HepG2 (cell line): Measurements from ENCODE around the gene ASAP2. TPM values are rescaled to one million over a fixed set of nuclear protein-coding genes. Genes with fewer than 3 reads are reported as not detected.

Experiments used
- AFF4 ChIP-seq: sonication (generic); formaldehyde crosslinking; IDR thresholded peaks from 2 replicates; pipeline ENCODE4 v1.4.0; 2020; ENCODE audit warnings: missing genetic modification reagents
- CEBPB ChIP-seq: IDR thresholded peaks from 2 replicates; pipeline ENCODE4 v1.6.1; 2011; ENCODE audit warnings: low read depth, low read length, improper control_type of control experiment, borderline replicate concordance
- CHCHD3 ChIP-seq: sonication (generic); formaldehyde crosslinking; IDR thresholded peaks from 2 replicates; pipeline ENCODE4 v1.8.0; 2022; ENCODE audit warnings: mild to moderate bottlenecking, missing genetic modification reagents, moderate library complexity
- FOXJ3 ChIP-seq: sonication (generic); formaldehyde crosslinking; IDR thresholded peaks from 2 replicates; pipeline ENCODE4 v1.4.0; 2020; ENCODE audit warnings: missing genetic modification reagents, mild to moderate bottlenecking, borderline replicate concordance
- GFI1 ChIP-seq: sonication (generic); formaldehyde crosslinking; IDR thresholded peaks from 2 replicates; pipeline ENCODE4 v1.5.0; 2020; ENCODE audit warnings: missing genetic modification reagents, mild to moderate bottlenecking, borderline replicate concordance
- HDAC2 ChIP-seq: sonication (generic); formaldehyde crosslinking; IDR thresholded peaks from 2 replicates; pipeline ENCODE4 v1.4.0; 2020; ENCODE audit warnings: missing genetic modification reagents
- HES4 ChIP-seq: sonication (generic); formaldehyde crosslinking; IDR thresholded peaks from 2 replicates; pipeline ENCODE4 v1.9.0; 2021; ENCODE audit warnings: mild to moderate bottlenecking, missing genetic modification reagents, borderline replicate concordance
- IRF2 ChIP-seq: IDR thresholded peaks from 2 replicates; pipeline ENCODE4 v1.6.1; 2018; ENCODE audit warnings: missing genetic modification reagents, missing compliant biosample characterization
- KLF11 ChIP-seq: IDR thresholded peaks from 2 replicates; pipeline ENCODE4 v1.6.1; 2016; ENCODE audit warnings: missing compliant biosample characterization
- RAD51 ChIP-seq: fragments of 450-650 bp; IDR thresholded peaks from 2 replicates; pipeline ENCODE4 v1.6.1; 2016; ENCODE audit warnings: borderline replicate concordance
- SP4 ChIP-seq: sonication (generic); formaldehyde crosslinking; IDR thresholded peaks from 2 replicates; pipeline ENCODE4 v1.8.1; 2023; ENCODE audit warnings: mild to moderate bottlenecking, missing genetic modification reagents
- SPEN ChIP-seq: sonication (generic); formaldehyde crosslinking; IDR thresholded peaks from 2 replicates; pipeline ENCODE4 v1.5.1; 2020; ENCODE audit warnings: low read depth, mild to moderate bottlenecking, missing genetic modification reagents
- SRY ChIP-seq: sonication (generic); formaldehyde crosslinking; IDR thresholded peaks from 2 replicates; pipeline ENCODE4 v1.8.0; 2022; ENCODE audit warnings: mild to moderate bottlenecking, missing genetic modification reagents
- SSRP1 ChIP-seq: IDR thresholded peaks from 2 replicates; pipeline ENCODE4 v1.6.1; 2016; ENCODE audit warnings: control low read depth
- TEAD3 ChIP-seq: optimal IDR thresholded peaks from 2 replicates; pipeline ENCODE3; 2016; ENCODE audit warnings: borderline replicate concordance
- ZC3H13 ChIP-seq: sonication (generic); formaldehyde crosslinking; IDR thresholded peaks from 2 replicates; pipeline ENCODE4 v1.8.1; 2023; ENCODE audit warnings: mild to moderate bottlenecking, missing genetic modification reagents, moderate library complexity
- ZFP82 ChIP-seq: sonication (generic); formaldehyde crosslinking; IDR thresholded peaks from 2 replicates; pipeline ENCODE4 v1.5.1; 2020; ENCODE audit warnings: mild to moderate bottlenecking, missing genetic modification reagents, borderline replicate concordance
- ZNF136 ChIP-seq: sonication (generic); formaldehyde crosslinking; IDR thresholded peaks from 2 replicates; pipeline ENCODE4 v1.8.1; 2022; ENCODE audit warnings: low read depth, mild to moderate bottlenecking, moderate library complexity, missing genetic modification reagents
- ZNF138 ChIP-seq: sonication (generic); formaldehyde crosslinking; IDR thresholded peaks from 2 replicates; pipeline ENCODE4 v1.5.0; 2020; ENCODE audit warnings: mild to moderate bottlenecking, low read depth, missing genetic modification reagents
- ZNF30 ChIP-seq: sonication (generic); formaldehyde crosslinking; IDR thresholded peaks from 2 replicates; pipeline ENCODE4 v1.5.0; 2020; ENCODE audit warnings: mild to moderate bottlenecking, missing genetic modification reagents
- ZNF333 ChIP-seq: sonication (generic); formaldehyde crosslinking; IDR thresholded peaks from 2 replicates; pipeline ENCODE4 v1.4.0; 2020; ENCODE audit warnings: mild to moderate bottlenecking, missing genetic modification reagents, borderline replicate concordance
- ZNF746 ChIP-seq: sonication (generic); formaldehyde crosslinking; IDR thresholded peaks from 2 replicates; pipeline ENCODE4 v1.8.0; 2022; ENCODE audit warnings: mild to moderate bottlenecking, missing genetic modification reagents
- polyA plus RNA-seq, 8 experiments: library from polyadenylated mRNA; depleted of rRNA in 3 of 8; stranded (reverse) in 7 of 8; unstranded in 1 of 8; fragments of >200 nt; fragmentation: Illumina TruSeq in 4 of 8; extraction: Trizol in 4 of 8; gene quantifications; 2 replicates each; pipeline versions ENCODE4 v1.2.1 to v1.2.3, GENCODE V29; 2011 to 2016; ENCODE audit warnings: low read depth in 4 of 8, missing spikeins in 1 of 8, mixed read lengths in 1 of 8; ENCODE audit not compliant: insufficient read depth in 1 of 8
- total RNA-seq, 5 experiments: library from RNA; depleted of rRNA; stranded (reverse); fragments of >200 nt; fragmentation: Illumina TruSeq; extraction: Trizol; gene quantifications; 2 replicates each; pipeline ENCODE4 v1.2.3, GENCODE V29; 2016; ENCODE audit warnings: low read depth in 1 of 5
- TF ChIP-seq, protein P1 (sequence below): sonication (generic); formaldehyde crosslinking; IDR thresholded peaks from 2 replicates; pipeline ENCODE4 v1.8.0; 2022; ENCODE audit warnings: mild to moderate bottlenecking, missing genetic modification reagents; ENCODE audit not compliant: insufficient replicate concordance
- TF ChIP-seq, protein P2 (sequence below): sonication (generic); formaldehyde crosslinking; IDR thresholded peaks from 2 replicates; pipeline ENCODE4 v1.5.0; 2020; ENCODE audit warnings: missing genetic modification reagents

ASAP2 gene
- total and polyA plus RNA-seq, 2 of the 13 experiments (the other 11 are each of a cell fraction or from before 2014, with no cell fraction given), result 7.3 to 22.3 TPM

- no peak for TF ChIP-seq AFF4 (CRISPR knock-in tag)
- TF ChIP-seq SRY (CRISPR knock-in tag), result no peak
- TF ChIP-seq ZFP82, result no peak
- no peak for TF ChIP-seq RAD51
- TF ChIP-seq IRF2 (CRISPR knock-in tag), result peak; percentile 92
- 0 out of 2 replicates have a peak, but pooled peaks have one; percentile 27 for TF ChIP-seq SP4 (CRISPR knock-in tag)
- peak; percentile 97 for TF ChIP-seq HDAC2 (CRISPR knock-in tag)
- TF ChIP-seq SSRP1 (CRISPR knock-in tag), result peak; percentile 96
- no peak for TF ChIP-seq CHCHD3 (CRISPR knock-in tag)
- TF ChIP-seq, protein P1, sequence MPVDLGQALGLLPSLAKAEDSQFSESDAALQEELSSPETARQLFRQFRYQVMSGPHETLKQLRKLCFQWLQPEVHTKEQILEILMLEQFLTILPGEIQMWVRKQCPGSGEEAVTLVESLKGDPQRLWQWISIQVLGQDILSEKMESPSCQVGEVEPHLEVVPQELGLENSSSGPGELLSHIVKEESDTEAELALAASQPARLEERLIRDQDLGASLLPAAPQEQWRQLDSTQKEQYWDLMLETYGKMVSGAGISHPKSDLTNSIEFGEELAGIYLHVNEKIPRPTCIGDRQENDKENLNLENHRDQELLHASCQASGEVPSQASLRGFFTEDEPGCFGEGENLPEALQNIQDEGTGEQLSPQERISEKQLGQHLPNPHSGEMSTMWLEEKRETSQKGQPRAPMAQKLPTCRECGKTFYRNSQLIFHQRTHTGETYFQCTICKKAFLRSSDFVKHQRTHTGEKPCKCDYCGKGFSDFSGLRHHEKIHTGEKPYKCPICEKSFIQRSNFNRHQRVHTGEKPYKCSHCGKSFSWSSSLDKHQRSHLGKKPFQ (CRISPR knock-in tag), result no peak
- TF ChIP-seq SPEN (CRISPR knock-in tag), result no peak
- TF ChIP-seq CEBPB, result peak; percentile 2; the same call in 1 of the 2 replicates
- TF ChIP-seq KLF11 (CRISPR knock-in tag), result no peak
- no peak for TF ChIP-seq ZNF746
- no peak for TF ChIP-seq HES4
- TF ChIP-seq, protein P2, sequence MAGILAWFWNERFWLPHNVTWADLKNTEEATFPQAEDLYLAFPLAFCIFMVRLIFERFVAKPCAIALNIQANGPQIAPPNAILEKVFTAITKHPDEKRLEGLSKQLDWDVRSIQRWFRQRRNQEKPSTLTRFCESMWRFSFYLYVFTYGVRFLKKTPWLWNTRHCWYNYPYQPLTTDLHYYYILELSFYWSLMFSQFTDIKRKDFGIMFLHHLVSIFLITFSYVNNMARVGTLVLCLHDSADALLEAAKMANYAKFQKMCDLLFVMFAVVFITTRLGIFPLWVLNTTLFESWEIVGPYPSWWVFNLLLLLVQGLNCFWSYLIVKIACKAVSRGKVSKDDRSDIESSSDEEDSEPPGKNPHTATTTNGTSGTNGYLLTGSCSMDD (CRISPR knock-in tag), result no peak
- peak; percentile 91 for TF ChIP-seq TEAD3 (CRISPR knock-in tag)
- TF ChIP-seq ZNF136 (CRISPR knock-in tag), result no peak
- no peak for TF ChIP-seq ZNF30
- TF ChIP-seq ZC3H13 (CRISPR knock-in tag), result no peak
- TF ChIP-seq ZNF333, result no peak
- no peak; the same call in 1 of the 2 replicates for TF ChIP-seq GFI1 (CRISPR knock-in tag)
- peak; percentile 84 for TF ChIP-seq FOXJ3 (CRISPR knock-in tag)
- TF ChIP-seq ZNF138 (CRISPR knock-in tag), result 0 out of 2 replicates have a peak, but pooled peaks have one; percentile 68
These were observed 38.6 kb upstream of the ASAP2 start (continued) for GRCh38 chr2:9167718-9168657.
